Tibial artery (tissue), 4 donors: ENCODE measurements around the gene SLC25A25.

Experiments used
- DNase-seq, 2 donors: peaks; one replicate each; pipeline ENCODE4 v3.0.0-alpha.2; 2019
- H3K27ac ChIP-seq, 2 donors: fragments of 200-600 bp; sonication (generic) in 1 of 2; 1 replicate in 1 of 2; 2 replicates in 1 of 2; pipeline ENCODE4 v1.5.1; 2018 to 2019; ENCODE audit warnings: mild to moderate bottlenecking in 1 of 2
- H3K27me3 ChIP-seq, 2 donors: fragments of 200-600 bp; sonication (generic) in 1 of 2; one replicate each; pipeline versions ENCODE4 v1.5.1 to v1.6.0; 2016 to 2019
- H3K36me3 ChIP-seq, 3 donors: fragments of 200-600 bp; sonication (generic) in 2 of 3; one replicate each; pipeline ENCODE4 v1.5.1; 2016 to 2019; ENCODE audit warnings: mild to moderate bottlenecking in 2 of 3
- H3K4me1 ChIP-seq, 4 donors: fragments of 200-600 bp; sonication (generic) in 2 of 4; 1 replicate in 3 of 4; 2 replicates in 1 of 4; pipeline ENCODE4 v1.5.1; 2016 to 2019
- H3K4me3 ChIP-seq, 2 donors: fragments of 200-600 bp; sonication (generic) in 1 of 2; 1 replicate in 1 of 2; 2 replicates in 1 of 2; pipeline ENCODE4 v1.5.1; 2018 to 2019; ENCODE audit warnings: mild to moderate bottlenecking in 2 of 2
- H3K9me3 ChIP-seq, 3 donors: fragments of 200-600 bp; sonication (generic) in 1 of 3; one replicate each; pipeline ENCODE4 v1.5.1; 2016 to 2019
- intact Hi-C: fragments of 100-400 bp; cut with DNase I; formaldehyde crosslinking; loops from one replicate; pipeline ENCODE4 v1.15.0; 2023; ENCODE audit warnings: low total_unique reads
- TF ChIP-seq, protein P1 (sequence below), 2 experiments: fragments of 200-600 bp in 1 of 2; fragments of 450-650 bp in 1 of 2; IDR thresholded peaks; one replicate each; pipeline ENCODE4 v1.5.1; 2017 to 2019; ENCODE audit warnings: antibody characterized with exemption in 2 of 2, mild to moderate bottlenecking in 1 of 2, moderate library complexity in 1 of 2

SLC25A25 gene

DNA sequence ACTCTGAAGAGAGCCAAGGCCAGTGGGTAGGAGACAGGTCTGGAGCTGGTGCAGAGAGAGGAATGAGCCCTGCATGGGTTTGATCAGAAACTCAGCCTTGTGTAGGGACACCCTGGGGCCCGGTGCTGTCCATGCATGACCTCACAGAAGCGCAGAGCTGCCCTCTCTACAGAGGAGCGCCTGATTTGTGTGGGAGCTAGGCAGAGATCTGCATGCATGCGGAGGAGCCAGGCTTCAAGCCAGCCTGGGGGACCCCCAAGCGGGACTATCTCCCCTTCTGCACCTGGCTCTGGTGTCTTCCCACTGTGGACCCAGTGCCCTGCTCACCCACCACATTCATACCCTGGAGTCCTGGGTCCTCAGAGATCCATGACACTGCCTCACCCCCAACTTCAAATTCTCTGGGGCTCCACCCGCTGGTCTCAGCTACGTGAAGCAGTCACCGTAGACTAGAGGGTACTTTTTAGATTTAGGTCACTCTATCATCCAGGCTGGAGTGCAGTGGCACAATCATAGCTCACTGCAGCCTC lies 78.6 kb downstream of the SLC25A25 start:
- TF ChIP-seq, protein P1, sequence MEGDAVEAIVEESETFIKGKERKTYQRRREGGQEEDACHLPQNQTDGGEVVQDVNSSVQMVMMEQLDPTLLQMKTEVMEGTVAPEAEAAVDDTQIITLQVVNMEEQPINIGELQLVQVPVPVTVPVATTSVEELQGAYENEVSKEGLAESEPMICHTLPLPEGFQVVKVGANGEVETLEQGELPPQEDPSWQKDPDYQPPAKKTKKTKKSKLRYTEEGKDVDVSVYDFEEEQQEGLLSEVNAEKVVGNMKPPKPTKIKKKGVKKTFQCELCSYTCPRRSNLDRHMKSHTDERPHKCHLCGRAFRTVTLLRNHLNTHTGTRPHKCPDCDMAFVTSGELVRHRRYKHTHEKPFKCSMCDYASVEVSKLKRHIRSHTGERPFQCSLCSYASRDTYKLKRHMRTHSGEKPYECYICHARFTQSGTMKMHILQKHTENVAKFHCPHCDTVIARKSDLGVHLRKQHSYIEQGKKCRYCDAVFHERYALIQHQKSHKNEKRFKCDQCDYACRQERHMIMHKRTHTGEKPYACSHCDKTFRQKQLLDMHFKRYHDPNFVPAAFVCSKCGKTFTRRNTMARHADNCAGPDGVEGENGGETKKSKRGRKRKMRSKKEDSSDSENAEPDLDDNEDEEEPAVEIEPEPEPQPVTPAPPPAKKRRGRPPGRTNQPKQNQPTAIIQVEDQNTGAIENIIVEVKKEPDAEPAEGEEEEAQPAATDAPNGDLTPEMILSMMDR (IDR thresholded peaks at IDR 0.05): no peak
- H3K4me3 ChIP-seq: no peak overlapping the region
- no peaks in the 10 kb centered on the region for H3K27me3 ChIP-seq
- H3K9me3 ChIP-seq: no peaks in the 10 kb centered on the region
- no peaks in the 10 kb centered on the region for H3K36me3 ChIP-seq
- DNase-seq: no peak
- peaks cover 0 to 12% (median 0%) of the 10 kb centered on the region in 4 donors for H3K4me1 ChIP-seq
- intact Hi-C loops: no loop called here
- H3K27ac ChIP-seq: no peak overlapping the region

DNA sequence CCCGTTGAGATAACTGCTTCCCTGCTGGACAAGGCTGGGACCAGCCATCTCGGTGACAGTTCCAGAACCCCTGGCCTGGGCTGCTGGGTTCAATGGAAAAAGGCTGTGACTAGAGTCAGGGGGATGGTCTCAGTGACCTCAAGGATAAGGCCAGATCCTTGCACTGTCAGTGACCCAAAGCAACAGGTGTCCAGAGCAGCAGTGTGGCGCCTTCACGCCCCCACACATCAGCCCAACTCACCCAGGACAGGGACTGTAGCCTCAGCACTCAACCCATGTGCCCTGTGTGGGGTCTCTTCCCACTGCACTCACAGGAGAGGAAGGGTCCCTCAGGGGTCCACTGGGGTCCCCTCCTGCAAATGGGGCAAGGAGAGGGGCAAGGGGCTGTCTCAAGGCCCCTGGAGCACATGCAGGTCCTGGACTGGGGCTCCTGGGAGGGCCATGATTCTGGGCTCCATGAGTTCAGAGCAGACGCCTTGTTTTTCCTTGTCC lies 80.5 kb downstream of the SLC25A25 start:
- Histone ChIP-seq H3K27me3 (no peaks in the 10 kb centered on the region), H3K9me3 (no peaks in the 10 kb centered on the region), H3K4me1 (peaks cover 0 to 12% (median 0%) of the 10 kb centered on the region in 4 donors), H3K4me3 (no peak overlapping the region), H3K27ac (no peak overlapping the region), H3K36me3 (no peaks in the 10 kb centered on the region)
- TF ChIP-seq, protein P1 (IDR thresholded peaks at IDR 0.05): no peak
- no peak for DNase-seq
- intact Hi-C loops: no loop called here

DNA sequence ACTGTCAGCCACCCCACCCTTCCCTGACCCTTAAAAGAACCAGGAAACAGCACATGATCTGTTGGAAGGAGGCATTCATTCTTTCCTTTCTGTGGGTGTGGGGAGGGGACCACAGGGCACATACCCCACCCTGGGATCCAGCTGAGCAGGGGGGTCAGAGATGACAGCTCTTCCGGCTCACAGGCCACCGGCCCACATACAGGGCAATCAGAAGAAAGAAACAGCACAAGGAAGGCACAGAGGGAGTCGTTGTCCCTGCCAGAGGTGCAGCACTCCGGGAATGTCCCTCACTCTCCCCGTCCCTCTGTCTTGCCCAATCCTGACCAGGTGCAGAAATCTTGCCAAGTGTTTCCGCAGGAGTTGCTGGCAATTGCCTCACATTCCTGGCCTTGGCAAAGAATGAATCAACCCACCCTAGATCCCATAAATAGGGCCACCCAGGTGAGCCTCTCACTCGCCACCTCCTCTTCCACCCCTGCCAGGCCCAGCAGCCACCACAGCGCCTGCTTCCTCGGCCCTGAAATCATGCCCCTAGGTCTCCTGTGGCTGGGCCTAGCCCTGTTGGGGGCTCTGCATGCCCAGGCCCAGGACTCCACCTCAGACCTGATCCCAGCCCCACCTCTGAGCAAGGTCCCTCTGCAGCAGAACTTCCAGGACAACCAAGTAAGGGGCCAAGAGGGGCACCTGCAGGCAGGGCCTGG lies 81.1 kb downstream of the SLC25A25 start, which contains the start of gene LCN2:
TSS of gene LCN2 (plus strand) at position 453 of the 701 bp plus-strand sequence. CDS start at position 526, 73 bp downstream.
- H3K4me3 ChIP-seq: no peak within 1 kb of the TSS

DNA sequence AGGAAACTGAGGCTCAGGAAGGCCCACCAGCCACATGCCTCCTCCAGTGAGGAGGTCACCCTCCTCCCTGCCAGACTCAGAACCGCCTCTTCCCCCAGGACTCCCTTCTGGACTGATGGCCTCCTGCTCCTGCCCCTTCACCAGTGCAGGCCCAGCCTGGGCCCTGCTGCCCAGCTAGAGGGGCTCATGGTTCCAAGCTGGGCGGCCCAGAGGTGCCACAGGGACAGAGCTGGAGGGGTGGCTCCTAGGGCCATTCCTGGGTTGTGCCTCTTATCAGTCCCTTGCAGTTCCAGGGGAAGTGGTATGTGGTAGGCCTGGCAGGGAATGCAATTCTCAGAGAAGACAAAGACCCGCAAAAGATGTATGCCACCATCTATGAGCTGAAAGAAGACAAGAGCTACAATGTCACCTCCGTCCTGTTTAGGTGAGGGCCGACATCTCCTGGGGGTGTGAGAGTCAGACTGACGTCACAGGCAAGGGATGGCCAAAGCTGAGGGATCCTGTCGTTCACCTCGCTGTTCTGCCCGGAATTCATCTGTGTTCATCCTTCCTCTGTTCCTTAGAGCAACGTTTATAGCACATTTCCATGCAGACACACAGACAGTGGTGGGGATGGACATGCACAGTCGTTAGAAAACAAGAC lies 82.0 kb downstream of the SLC25A25 start:
- intact Hi-C loops: no loop called here
- Histone ChIP-seq H3K9me3 (no peaks in the 10 kb centered on the region), H3K27ac (no peak overlapping the region), H3K27me3 (no peaks in the 10 kb centered on the region), H3K4me3 (no peak overlapping the region), H3K36me3 (no peaks in the 10 kb centered on the region), H3K4me1 (peaks cover 0 to 12% (median 0%) of the 10 kb centered on the region in 4 donors)
- TF ChIP-seq, protein P1 (IDR thresholded peaks at IDR 0.05): no peak
- no peak for DNase-seq

More for the DNA sequence above, 81.1 kb downstream of the SLC25A25 start, which contains the start of gene LCN2:
- no peak for DNase-seq
- peaks cover 0 to 12% (median 0%) of the 10 kb centered on the region in 4 donors for H3K4me1 ChIP-seq
- TF ChIP-seq, protein P1 (IDR thresholded peaks at IDR 0.05): no peak
- H3K27me3 ChIP-seq: no peaks in the 10 kb centered on the region
- no peak within 1 kb of the TSS for H3K27ac ChIP-seq
- intact Hi-C loops: no loop called here
- no peaks in the 10 kb centered on the region for H3K36me3 ChIP-seq
- no peaks in the 10 kb centered on the region for H3K9me3 ChIP-seq

DNA sequence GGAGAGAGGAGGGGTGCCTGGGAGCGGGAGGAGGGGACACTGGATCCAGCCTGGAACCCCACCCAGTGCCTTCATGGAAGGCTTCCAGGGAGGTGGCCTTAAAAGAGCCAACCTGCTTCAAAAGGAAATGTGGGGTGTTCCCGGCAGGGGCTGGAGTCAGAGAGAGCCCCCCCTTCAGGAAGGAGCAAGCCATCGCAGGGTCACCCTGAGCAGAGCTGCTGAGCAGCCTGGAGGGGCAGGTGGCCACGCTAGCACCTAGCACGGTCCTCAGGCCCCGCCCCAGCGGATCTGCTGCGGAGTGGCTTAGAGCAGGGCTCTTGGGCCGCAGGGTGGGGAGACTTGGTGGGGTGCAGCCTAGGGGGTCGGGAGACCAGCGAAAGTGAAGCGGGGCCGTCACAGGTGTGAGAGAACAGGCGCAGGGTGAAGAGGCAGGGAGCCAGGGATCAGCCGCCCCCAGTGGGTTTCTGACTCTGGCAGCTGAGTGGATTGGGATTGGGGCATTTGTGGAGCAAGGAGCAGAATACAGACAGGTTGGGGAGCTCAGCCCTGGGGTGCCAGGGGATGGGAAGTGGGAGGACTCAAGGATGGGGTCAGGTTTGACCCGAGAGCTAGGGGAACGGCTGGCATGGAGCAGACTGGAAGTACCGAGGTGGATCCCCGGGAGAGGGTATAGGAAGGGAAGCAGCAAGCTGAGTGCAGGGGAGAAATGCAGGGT lies 82.7 kb downstream of the SLC25A25 start:
- intact Hi-C loops: no loop called here
- H3K4me3 ChIP-seq: no peak overlapping the region
- peaks cover 0 to 12% (median 0%) of the 10 kb centered on the region in 4 donors for H3K4me1 ChIP-seq
- TF ChIP-seq, protein P1 (IDR thresholded peaks at IDR 0.05): no peak
- no peaks in the 10 kb centered on the region for H3K36me3 ChIP-seq
- no peaks in the 10 kb centered on the region for H3K9me3 ChIP-seq
- H3K27me3 ChIP-seq: no peaks in the 10 kb centered on the region
- H3K27ac ChIP-seq: no peak overlapping the region
- peak in 1 of 2 donors; percentile 63 for DNase-seq
